H1 (cell line): ENCODE data around the gene ADAD1.

Experiments used
- ATF2 ChIP-seq: IDR thresholded peaks from 2 replicates; pipeline ENCODE4 v1.6.1; 2012; ENCODE audit warnings: low read length, inconsistent platforms
- CHD2 ChIP-seq: IDR thresholded peaks from 2 replicates; pipeline ENCODE4 v1.6.1; 2012; ENCODE audit warnings: low read length, improper control_type of control experiment
- CREB1 ChIP-seq: IDR thresholded peaks from 2 replicates; pipeline ENCODE4 v1.6.1; 2012; ENCODE audit warnings: inconsistent platforms
- CTCF ChIP-seq, 3 experiments: IDR thresholded peaks; 1 replicate in 2 of 3; 2 replicates in 1 of 3; pipeline versions ENCODE4 v1.5.1 to v1.6.1; 2011; ENCODE audit warnings: low read length in 3 of 3, mild to moderate bottlenecking in 3 of 3, inconsistent platforms in 2 of 3, low read depth in 1 of 3, moderate library complexity in 1 of 3; ENCODE audit not compliant: insufficient read depth in 1 of 3; ENCODE audit errors: control extremely low read depth in 1 of 3
- EP300 ChIP-seq, 2 experiments: IDR thresholded peaks; 1 replicate in 1 of 2; 2 replicates in 1 of 2; pipeline ENCODE4 v1.6.1; 2011 to 2012; ENCODE audit warnings: low read depth in 2 of 2, low read length in 2 of 2, mild to moderate bottlenecking in 2 of 2, borderline replicate concordance in 1 of 2, inconsistent platforms in 1 of 2, moderate library complexity in 1 of 2
- MAX ChIP-seq: IDR thresholded peaks from 2 replicates; pipeline ENCODE4 v1.6.1; 2012; ENCODE audit warnings: inconsistent platforms
- POLR2A ChIP-seq, 2 experiments: IDR thresholded peaks; 1 replicate in 1 of 2; 2 replicates in 1 of 2; pipeline ENCODE4 v1.6.1; 2011; ENCODE audit warnings: low read depth in 2 of 2, low read length in 2 of 2, mild to moderate bottlenecking in 2 of 2; ENCODE audit errors: control extremely low read depth in 1 of 2
- POLR2AphosphoS5 ChIP-seq: IDR thresholded peaks from 2 replicates; pipeline ENCODE4 v1.6.1; 2011; ENCODE audit warnings: low read depth, low read length
- RFX5 ChIP-seq: IDR thresholded peaks from 2 replicates; pipeline ENCODE4 v1.6.1; 2011; ENCODE audit warnings: low read depth, low read length, improper control_type of control experiment, borderline replicate concordance
- SP1 ChIP-seq: IDR thresholded peaks from 2 replicates; pipeline ENCODE4 v1.6.1; 2011; ENCODE audit warnings: low read depth, low read length
- SP2 ChIP-seq: IDR thresholded peaks from 2 replicates; pipeline ENCODE4 v1.6.1; 2012; ENCODE audit warnings: mild to moderate bottlenecking, low read length, inconsistent platforms
- TEAD4 ChIP-seq: IDR thresholded peaks from 2 replicates; pipeline ENCODE4 v1.6.1; 2012; ENCODE audit warnings: low read depth, low read length, inconsistent platforms, mixed read lengths
- YY1 ChIP-seq: IDR thresholded peaks from 2 replicates; pipeline ENCODE4 v1.6.1; 2011; ENCODE audit warnings: low read depth, mild to moderate bottlenecking, low read length

GRCh38 chr4:122356317-122356808 is 22.4 kb upstream of the ADAD1 start:
- TF ChIP-seq CREB1, result no peak
- no peak for TF ChIP-seq CTCF (IDR thresholded peaks at IDR 0.05; ENCODE audit: control extremely low read depth in 1 of 3, insufficient read depth in 1 of 3, low read depth in 1 of 3, low read length in 3 of 3)
- TF ChIP-seq RFX5, result no peak
- no peak for TF ChIP-seq ATF2
- TF ChIP-seq SP2, result no peak
- TF ChIP-seq SP1, result no peak
- no peak for TF ChIP-seq TEAD4
- TF ChIP-seq CHD2, result no peak
- TF ChIP-seq YY1, result no peak
- TF ChIP-seq POLR2AphosphoS5, result no peak
- TF ChIP-seq MAX, result no peak
- no peak for TF ChIP-seq EP300 (IDR thresholded peaks at IDR 0.05; ENCODE audit: borderline replicate concordance in 1 of 2, low read depth in 2 of 2, low read length in 2 of 2)
- TF ChIP-seq POLR2A (IDR thresholded peaks at IDR 0.05; ENCODE audit: control extremely low read depth in 1 of 2, low read depth in 2 of 2, low read length in 2 of 2), result no peak
